Endothelial cell (in vitro differentiated cells): ENCODE results near the gene RALGPS1. TPM values are rescaled to one million over a fixed set of nuclear protein-coding genes. Genes with fewer than 3 reads are reported as not detected.

Experiments
- DNase-seq: peaks from one replicate; pipeline ENCODE4 v3.0.0; 2021; ENCODE audit warnings: low spot score
- H3K27ac Mint-ChIP-seq: one replicate; pipeline ENCODE4 v1.8.0; 2021; ENCODE audit warnings: mixed read lengths, inconsistent platforms; ENCODE audit not compliant: unreplicated experiment
- H3K27me3 Mint-ChIP-seq: one replicate; pipeline ENCODE4 v1.8.0; 2021; ENCODE audit warnings: mild to moderate bottlenecking, moderate library complexity, mixed read lengths, inconsistent platforms; ENCODE audit not compliant: unreplicated experiment
- H3K36me3 Mint-ChIP-seq: one replicate; pipeline ENCODE4 v1.8.0; 2021; ENCODE audit warnings: mild to moderate bottlenecking, low read depth, mixed read lengths, inconsistent platforms; ENCODE audit not compliant: unreplicated experiment
- H3K4me1 Mint-ChIP-seq: one replicate; pipeline ENCODE4 v1.8.0; 2021; ENCODE audit warnings: mild to moderate bottlenecking, mixed read lengths, inconsistent platforms; ENCODE audit not compliant: unreplicated experiment
- H3K4me3 Mint-ChIP-seq: one replicate; pipeline ENCODE4 v1.8.0; 2021; ENCODE audit warnings: mild to moderate bottlenecking, mixed read lengths, inconsistent platforms; ENCODE audit not compliant: unreplicated experiment
- H3K9me3 Mint-ChIP-seq: one replicate; pipeline ENCODE4 v1.8.0; 2021; ENCODE audit warnings: mixed read lengths, inconsistent platforms; ENCODE audit not compliant: unreplicated experiment
- total RNA-seq: library from RNA; stranded (reverse); fragmentation: NEBNext Ultra II Directional; extraction: Animal tissue kit (Norgen Biotek cat#: 25700); gene quantifications from one replicate; pipeline ENCODE4 v1.2.1, GENCODE V29; 2021; ENCODE audit not compliant: unreplicated experiment
- TF ChIP-seq, protein P1 (sequence below): fragments of 200-600 bp; sonication (generic); IDR thresholded peaks from one replicate; pipeline ENCODE4 v1.5.0; 2021; ENCODE audit warnings: antibody characterized with exemption; ENCODE audit not compliant: unreplicated experiment

RALGPS1 gene
- total RNA-seq, 1 donor from 2014 or later, result 6.4 TPM

DNA sequence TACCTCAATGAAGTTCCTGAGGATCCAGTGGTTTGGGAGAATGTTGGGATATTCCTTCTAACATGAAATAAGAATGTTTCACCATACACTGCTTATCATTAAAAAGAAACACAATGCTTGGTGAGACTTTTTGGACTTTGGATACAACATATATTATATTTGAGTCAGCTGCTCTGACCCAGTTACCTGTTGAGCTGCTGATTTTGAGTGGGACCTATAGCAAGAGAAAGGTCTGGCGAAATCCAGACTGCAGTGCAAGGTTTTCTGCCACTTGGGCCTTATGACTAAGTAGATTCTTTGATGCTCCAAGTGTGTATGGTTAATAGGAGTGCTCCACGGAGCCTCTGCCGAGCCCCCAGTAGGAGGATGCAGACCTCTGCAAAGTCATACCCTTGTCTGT is 10.0 kb upstream of the RALGPS1 start:
- Mint-ChIP-seq H3K36me3 (no peaks in the 10 kb centered on the region), H3K4me1 (no peaks in the 10 kb centered on the region), H3K4me3 (no peak overlapping the region), H3K9me3 (no peaks in the 10 kb centered on the region), H3K27me3 (no peaks in the 10 kb centered on the region), H3K27ac (no peak overlapping the region)
- TF ChIP-seq, protein P1, sequence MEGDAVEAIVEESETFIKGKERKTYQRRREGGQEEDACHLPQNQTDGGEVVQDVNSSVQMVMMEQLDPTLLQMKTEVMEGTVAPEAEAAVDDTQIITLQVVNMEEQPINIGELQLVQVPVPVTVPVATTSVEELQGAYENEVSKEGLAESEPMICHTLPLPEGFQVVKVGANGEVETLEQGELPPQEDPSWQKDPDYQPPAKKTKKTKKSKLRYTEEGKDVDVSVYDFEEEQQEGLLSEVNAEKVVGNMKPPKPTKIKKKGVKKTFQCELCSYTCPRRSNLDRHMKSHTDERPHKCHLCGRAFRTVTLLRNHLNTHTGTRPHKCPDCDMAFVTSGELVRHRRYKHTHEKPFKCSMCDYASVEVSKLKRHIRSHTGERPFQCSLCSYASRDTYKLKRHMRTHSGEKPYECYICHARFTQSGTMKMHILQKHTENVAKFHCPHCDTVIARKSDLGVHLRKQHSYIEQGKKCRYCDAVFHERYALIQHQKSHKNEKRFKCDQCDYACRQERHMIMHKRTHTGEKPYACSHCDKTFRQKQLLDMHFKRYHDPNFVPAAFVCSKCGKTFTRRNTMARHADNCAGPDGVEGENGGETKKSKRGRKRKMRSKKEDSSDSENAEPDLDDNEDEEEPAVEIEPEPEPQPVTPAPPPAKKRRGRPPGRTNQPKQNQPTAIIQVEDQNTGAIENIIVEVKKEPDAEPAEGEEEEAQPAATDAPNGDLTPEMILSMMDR, result no peak
- no peak for DNase-seq

DNA sequence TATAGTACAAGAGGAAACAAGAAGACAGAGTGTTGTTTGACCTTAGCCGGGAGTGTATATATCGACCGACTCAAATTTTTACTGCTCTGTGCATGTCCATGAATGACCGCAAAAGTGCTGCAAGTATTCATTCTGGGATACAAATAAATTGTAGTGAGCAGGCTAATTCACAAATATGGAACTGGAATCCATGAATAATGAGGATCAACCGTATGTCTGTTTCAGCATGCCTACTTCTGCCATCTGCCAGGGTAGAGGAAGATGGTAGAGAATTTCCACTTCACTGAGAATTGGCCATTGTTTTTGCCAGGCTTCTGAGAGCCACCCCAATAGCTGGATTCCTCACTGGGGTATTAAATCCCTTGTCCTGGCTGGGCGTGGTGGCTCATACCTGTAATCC is 8.5 kb upstream of the RALGPS1 start:
- no peaks in the 10 kb centered on the region for H3K9me3 Mint-ChIP-seq
- no peaks in the 10 kb centered on the region for H3K36me3 Mint-ChIP-seq
- no peaks in the 10 kb centered on the region for H3K27me3 Mint-ChIP-seq
- H3K4me1 Mint-ChIP-seq, result no peaks in the 10 kb centered on the region
- TF ChIP-seq, protein P1, result no peak
- DNase-seq, result no peak
- H3K4me3 Mint-ChIP-seq, result no peak overlapping the region
- no peak overlapping the region for H3K27ac Mint-ChIP-seq

DNA sequence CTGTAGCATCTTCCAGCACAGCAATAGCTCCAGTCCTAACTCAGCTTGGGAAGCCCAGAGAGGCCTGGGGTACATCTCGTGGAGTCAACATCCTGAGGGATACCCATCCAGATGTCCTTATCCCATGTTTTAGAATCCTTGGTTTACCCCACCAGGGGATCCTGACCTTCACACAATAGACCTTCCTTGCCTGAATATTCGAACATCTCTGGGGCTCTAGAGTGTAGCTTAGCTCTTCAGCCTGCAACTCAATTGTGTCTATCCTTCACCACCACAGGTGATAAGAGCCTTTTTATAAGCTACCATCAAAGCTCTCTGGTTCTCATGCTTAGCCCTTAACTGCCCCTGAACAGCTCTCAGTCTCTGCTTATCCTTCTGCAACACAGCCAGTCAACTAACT is 7.5 kb upstream of the RALGPS1 start:
- H3K9me3 Mint-ChIP-seq, result no peaks in the 10 kb centered on the region
- no peak for DNase-seq
- H3K4me3 Mint-ChIP-seq, result no peak overlapping the region
- H3K36me3 Mint-ChIP-seq, result no peaks in the 10 kb centered on the region
- no peak overlapping the region for H3K27ac Mint-ChIP-seq
- H3K27me3 Mint-ChIP-seq, result no peaks in the 10 kb centered on the region
- TF ChIP-seq, protein P1, result no peak
- no peaks in the 10 kb centered on the region for H3K4me1 Mint-ChIP-seq

DNA sequence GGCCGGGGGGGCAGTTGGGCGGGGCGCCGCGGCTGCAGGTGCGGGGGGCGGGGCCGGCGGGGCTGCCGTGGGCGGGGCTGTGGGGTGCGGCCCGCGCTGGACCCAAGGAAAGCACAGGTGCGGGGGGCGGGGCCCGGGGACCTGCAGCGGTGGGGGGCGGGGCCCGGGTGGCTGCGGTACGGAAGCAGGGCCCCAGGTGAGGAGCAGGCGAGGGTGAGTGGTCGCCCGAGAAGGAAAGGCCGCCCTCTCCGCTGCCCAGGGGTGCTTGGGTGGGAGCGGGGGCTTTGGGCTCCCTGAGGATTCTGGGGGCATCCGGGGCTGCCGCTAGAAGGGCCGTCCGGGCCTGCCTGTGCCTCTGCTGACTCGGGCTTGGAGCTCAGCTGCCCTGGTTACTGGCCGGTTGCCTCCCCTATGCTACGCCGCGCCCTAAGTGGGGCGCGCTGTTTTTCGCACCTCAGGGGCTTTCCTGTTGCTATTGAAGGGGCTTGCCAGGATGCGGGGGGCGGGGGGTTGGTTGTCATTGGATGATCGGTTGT is 767 bp downstream of the RALGPS1 start:
- TF ChIP-seq, protein P1, result no peak
- H3K4me1 Mint-ChIP-seq, result peaks cover 7% of the 10 kb centered on the region
- H3K27ac Mint-ChIP-seq, result no peak overlapping the region
- no peak for DNase-seq
- H3K27me3 Mint-ChIP-seq, result peaks cover 8% of the 10 kb centered on the region
- peak overlapping the region; percentile 90 for H3K4me3 Mint-ChIP-seq
- no peaks in the 10 kb centered on the region for H3K9me3 Mint-ChIP-seq
- H3K36me3 Mint-ChIP-seq, result no peaks in the 10 kb centered on the region

- Mint-ChIP-seq H3K4me1 (peaks cover 7% of the 10 kb centered on the region), H3K4me3 (peak overlapping the region; percentile 90), H3K27me3 (peaks cover 8% of the 10 kb centered on the region), H3K9me3 (no peaks in the 10 kb centered on the region), H3K36me3 (no peaks in the 10 kb centered on the region), H3K27ac (no peak overlapping the region)
- TF ChIP-seq, protein P1, result no peak
- DNase-seq, result no peak
These were observed 1.4 kb downstream of the RALGPS1 start for GRCh38 chr9:126915846-126916543.
